ENCODE data around the gene KIF11.

Gene KIF11

GRCh38 chr10:92695679-92696605, 103.0 kb downstream of the KIF11 start:
- no peak for DNase-seq
- no peak for TF ChIP-seq GATA1 (IDR thresholded peaks at IDR 0.05; ENCODE audit: low read depth, low read length)
- TF ChIP-seq POLR2A (IDR thresholded peaks at IDR 0.05; ENCODE audit: low read length), result no peak

- no peak for DNase-seq
- TF ChIP-seq GATA1 (IDR thresholded peaks at IDR 0.05; ENCODE audit: low read depth, low read length), result no peak
- TF ChIP-seq POLR2A (IDR thresholded peaks at IDR 0.05; ENCODE audit: low read length), result no peak
Observed at GRCh38 chr10:92696606-92697383, 103.9 kb downstream of the KIF11 start.

- TF ChIP-seq POLR2A (IDR thresholded peaks at IDR 0.05; ENCODE audit: low read length) (no peak), GATA1 (IDR thresholded peaks at IDR 0.05; ENCODE audit: low read depth, low read length) (no peak)
- DNase-seq, result no peak
Observed at GRCh38 chr10:92697663-92698511, 105.0 kb downstream of the KIF11 start.

- no peak for DNase-seq
Observed at GRCh38 chr10:92699193-92699517, 106.2 kb downstream of the KIF11 start.

GRCh38 chr10:92699518-92700381, 106.8 kb downstream of the KIF11 start:
- TF ChIP-seq POLR2A (IDR thresholded peaks at IDR 0.05; ENCODE audit: low read length) (peak; percentile 21), GATA1 (IDR thresholded peaks at IDR 0.05; ENCODE audit: low read depth, low read length) (no peak)
- DNase-seq, result peak; percentile 24 to 44

More at GRCh38 chr10:92699193-92699517, 106.2 kb downstream of the KIF11 start:
- TF ChIP-seq GATA1 (IDR thresholded peaks at IDR 0.05; ENCODE audit: low read depth, low read length) (no peak), POLR2A (IDR thresholded peaks at IDR 0.05; ENCODE audit: low read length) (no peak)

GRCh38 chr10:92702301-92702916, 109.5 kb downstream of the KIF11 start:
- DNase-seq, result no peak
- TF ChIP-seq GATA1 (IDR thresholded peaks at IDR 0.05; ENCODE audit: low read depth, low read length), result no peak
- TF ChIP-seq POLR2A (IDR thresholded peaks at IDR 0.05; ENCODE audit: low read length), result no peak

Measured in erythroblast (primary cell).